ENCODE measurements around the gene PSMF1. TPM values are rescaled to one million over a fixed set of nuclear protein-coding genes. Genes with fewer than 3 reads are reported as not detected.

The PSMF1 gene
- total RNA-seq, 2 experiments from 2014 or later = 143 to 178 TPM

DNA sequence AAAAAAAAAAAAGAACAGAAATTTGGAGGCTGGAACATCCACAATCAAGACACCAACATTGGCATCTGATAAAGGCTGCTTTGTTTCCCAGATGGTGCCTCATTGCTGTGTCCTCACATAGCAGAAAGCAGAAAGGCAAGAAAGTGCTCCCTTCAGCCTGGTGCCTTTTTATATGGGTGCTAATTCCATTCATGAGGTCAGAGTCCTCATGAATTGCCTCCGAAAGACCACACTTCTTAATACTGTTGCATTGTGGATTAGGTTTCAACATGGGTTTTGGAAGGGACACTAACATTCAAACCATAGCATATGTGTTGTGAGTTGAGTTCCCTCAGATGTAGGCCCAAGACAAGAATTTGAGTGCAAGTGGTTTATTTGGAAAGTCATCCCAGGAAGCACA is 76.8 kb downstream of the PSMF1 start:
- Mint-ChIP-seq H3K4me3 (no peak overlapping the region), H3K27ac (no peak overlapping the region), H3K4me1 (peaks cover 3% of the 10 kb centered on the region), H3K36me3 (ENCODE audit: low read depth) (no peaks in the 10 kb centered on the region), H3K27me3 (peaks cover 3% of the 10 kb centered on the region), H3K9me3 (ENCODE audit: low read depth) (no peaks in the 10 kb centered on the region)
- POLR2A ChIA-PET = no interaction called here
- no peak for ATAC-seq
- DNase-seq = no peak
- CTCF ChIA-PET = no interaction called here
- intact Hi-C loops (cut with DNase I, micrococcal nuclease) = no loop called here

DNA sequence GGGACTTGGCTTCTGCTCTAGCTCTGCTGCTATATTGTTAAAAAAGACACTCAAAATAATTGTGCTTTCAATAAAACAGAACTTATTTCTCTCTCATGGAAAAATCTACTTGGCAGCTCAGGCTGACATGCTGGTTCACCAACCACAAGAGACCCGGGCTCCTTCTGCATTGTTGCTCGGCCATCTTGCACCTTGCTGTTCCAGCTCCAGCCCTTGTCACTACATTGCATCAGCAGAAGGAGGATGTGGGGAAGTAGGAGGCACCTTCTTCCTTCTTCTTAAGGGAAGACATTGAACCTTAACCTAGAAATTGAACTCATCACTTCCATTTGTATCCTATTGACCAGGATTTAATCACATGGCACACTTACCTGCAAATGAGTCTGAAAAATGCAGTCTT is 78.2 kb downstream of the PSMF1 start:
- H3K36me3 Mint-ChIP-seq (ENCODE audit: low read depth) = no peaks in the 10 kb centered on the region
- ATAC-seq (no peak), DNase-seq (no peak)
- ChIA-PET POLR2A (no interaction called here), CTCF (interaction anchor here (0.6 to 1.3 kb wide), 3 partner anchors 9 to 147 kb away, joined by 3 to 6 read pairs (median 4); no protein-coding TSS in a partner anchor)
- intact Hi-C loops (cut with DNase I, micrococcal nuclease) = no loop called here
- H3K4me3 Mint-ChIP-seq = no peak overlapping the region
- H3K4me1 Mint-ChIP-seq = peaks cover 3% of the 10 kb centered on the region
- H3K9me3 Mint-ChIP-seq (ENCODE audit: low read depth) = no peaks in the 10 kb centered on the region
- H3K27ac Mint-ChIP-seq = no peak overlapping the region
- H3K27me3 Mint-ChIP-seq = no peaks in the 10 kb centered on the region

DNA sequence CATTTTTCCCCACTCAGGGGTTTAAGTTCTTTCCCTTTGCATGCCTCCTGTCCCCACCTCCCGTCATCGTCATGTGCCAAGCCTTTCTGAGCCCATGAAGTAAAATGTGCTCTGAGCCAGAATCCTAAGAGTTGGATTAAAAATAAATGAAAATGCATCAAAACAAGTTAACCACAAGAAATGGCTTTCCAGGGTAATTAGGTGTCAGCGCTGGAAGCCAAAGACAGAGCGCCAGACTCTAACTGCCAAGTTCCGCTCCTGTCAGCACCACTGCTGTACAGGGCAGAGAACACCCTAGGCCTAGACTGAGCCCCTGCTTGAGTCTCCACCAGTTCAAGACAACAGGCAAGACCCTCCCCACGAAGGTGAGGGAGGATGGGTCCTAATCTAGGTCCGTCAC is 79.4 kb downstream of the PSMF1 start:
- no peak for DNase-seq
- H3K36me3 Mint-ChIP-seq (ENCODE audit: low read depth) = no peaks in the 10 kb centered on the region
- ChIA-PET POLR2A (no interaction called here), CTCF (no interaction called here)
- ATAC-seq = no peak
- H3K4me3 Mint-ChIP-seq = no peak overlapping the region
- H3K27ac Mint-ChIP-seq = no peak overlapping the region
- H3K9me3 Mint-ChIP-seq (ENCODE audit: low read depth) = no peaks in the 10 kb centered on the region
- peaks cover 3% of the 10 kb centered on the region for H3K4me1 Mint-ChIP-seq
- intact Hi-C loops (cut with DNase I, micrococcal nuclease) = no loop called here
- no peaks in the 10 kb centered on the region for H3K27me3 Mint-ChIP-seq

DNA sequence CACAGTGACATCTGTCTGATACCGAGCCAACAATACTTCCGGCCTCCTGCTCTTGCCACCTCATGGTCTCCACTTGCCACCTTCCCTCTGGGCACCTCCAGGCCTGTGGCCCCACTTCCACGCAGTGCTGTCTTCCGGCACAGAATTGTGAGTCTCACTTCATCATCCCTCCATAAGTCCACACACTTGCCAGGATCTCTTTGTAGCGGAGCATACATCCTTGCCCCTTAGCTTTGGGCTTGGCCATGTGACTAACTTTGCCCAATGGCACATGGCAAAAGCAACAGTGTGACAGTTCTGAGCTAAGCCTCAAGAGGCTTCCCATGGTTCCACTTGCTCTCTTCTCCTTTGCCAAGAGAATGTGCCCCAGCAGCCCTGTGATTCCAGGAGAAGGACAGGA is 80.3 kb downstream of the PSMF1 start:
- intact Hi-C loops (cut with DNase I, micrococcal nuclease) = no loop called here
- CTCF ChIA-PET = interaction anchor here (1.2 to 1.4 kb wide), 2 partner anchors 11 to 15 kb away, joined by 3 to 4 read pairs; no protein-coding TSS in a partner anchor
- H3K9me3 Mint-ChIP-seq (ENCODE audit: low read depth) = no peaks in the 10 kb centered on the region
- ATAC-seq (no peak), DNase-seq (no peak)
- H3K4me3 Mint-ChIP-seq = no peak overlapping the region
- POLR2A ChIA-PET = no interaction called here
- H3K4me1 Mint-ChIP-seq = peaks cover 3% of the 10 kb centered on the region
- H3K36me3 Mint-ChIP-seq (ENCODE audit: low read depth) = no peaks in the 10 kb centered on the region
- H3K27me3 Mint-ChIP-seq = no peaks in the 10 kb centered on the region
- H3K27ac Mint-ChIP-seq = no peak overlapping the region

GRCh38 chr20:1199212-1199873 is 80.9 kb downstream of the PSMF1 start:
- POLR2A ChIA-PET = interaction anchor here (0.6 kb wide), 1 partner anchor 49 kb away, joined by 3 read pairs; no protein-coding TSS in a partner anchor
- peaks cover 3% of the 10 kb centered on the region for H3K4me1 Mint-ChIP-seq
- H3K4me3 Mint-ChIP-seq = no peak overlapping the region
- intact Hi-C loops (cut with DNase I, micrococcal nuclease) = no loop called here
- H3K36me3 Mint-ChIP-seq (ENCODE audit: low read depth) = no peaks in the 10 kb centered on the region
- ATAC-seq = no peak
- H3K27me3 Mint-ChIP-seq = no peaks in the 10 kb centered on the region
- no peak for DNase-seq
- no peak overlapping the region for H3K27ac Mint-ChIP-seq
- CTCF ChIA-PET = interaction anchor here (1.2 to 1.4 kb wide), 2 partner anchors 12 to 14 kb away, joined by 3 to 4 read pairs; no protein-coding TSS in a partner anchor
- no peaks in the 10 kb centered on the region for H3K9me3 Mint-ChIP-seq (ENCODE audit: low read depth)

DNA sequence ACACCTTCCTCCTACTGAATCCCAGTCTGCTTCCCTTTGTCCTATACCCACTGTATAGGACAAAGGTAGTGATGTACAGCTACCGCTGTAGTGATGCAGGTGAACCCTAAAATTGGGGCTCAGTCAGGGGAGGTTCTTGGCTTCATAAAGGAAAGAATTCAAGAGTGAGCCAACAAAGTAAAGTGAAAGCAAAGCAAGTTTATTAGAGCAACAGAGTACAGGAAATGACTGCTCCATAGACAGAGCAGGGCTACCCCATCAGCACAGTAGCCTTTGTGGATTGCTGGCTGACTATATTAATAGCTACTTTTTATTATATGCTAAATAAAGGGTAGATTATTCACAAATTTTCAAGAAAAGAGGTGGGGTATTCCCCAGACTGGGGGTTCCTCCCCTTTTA is 81.6 kb downstream of the PSMF1 start:
- no peak for ATAC-seq

GRCh38 chr20:1202762-1203504 is 84.5 kb downstream of the PSMF1 start, which contains the start of gene C20orf202:
C20orf202 (plus strand) TSS chr20:1203454; CDS start chr20:1203586, 132 bp downstream.
- peaks cover 3% of the 10 kb centered on the region for H3K4me1 Mint-ChIP-seq
- no peak within 1 kb of the TSS for H3K4me3 Mint-ChIP-seq
- ChIA-PET CTCF (interaction anchor here (1.0 kb wide), 1 partner anchor 10 kb away, joined by 6 read pairs; no protein-coding TSS in a partner anchor), POLR2A (interaction anchor here (1.0 kb wide), 1 partner anchor 32 kb away, joined by 3 read pairs; no protein-coding TSS in a partner anchor)
- H3K27me3 Mint-ChIP-seq = no peaks in the 10 kb centered on the region
- no peak for DNase-seq
- no peak for ATAC-seq
- intact Hi-C loops (cut with DNase I, micrococcal nuclease) = no loop called here
- H3K9me3 Mint-ChIP-seq (ENCODE audit: low read depth) = no peaks in the 10 kb centered on the region
- no peak within 1 kb of the TSS for H3K27ac Mint-ChIP-seq
- H3K36me3 Mint-ChIP-seq (ENCODE audit: low read depth) = no peaks in the 10 kb centered on the region

More for the DNA sequence above, 81.6 kb downstream of the PSMF1 start:
- Mint-ChIP-seq H3K9me3 (ENCODE audit: low read depth) (no peaks in the 10 kb centered on the region), H3K27ac (no peak overlapping the region), H3K4me3 (no peak overlapping the region), H3K27me3 (no peaks in the 10 kb centered on the region), H3K36me3 (ENCODE audit: low read depth) (no peaks in the 10 kb centered on the region), H3K4me1 (peaks cover 3% of the 10 kb centered on the region)
- DNase-seq = no peak
- CTCF ChIA-PET = interaction anchor here (1.2 to 1.4 kb wide), 2 partner anchors 12 to 14 kb away, joined by 3 to 4 read pairs; no protein-coding TSS in a partner anchor
- POLR2A ChIA-PET = interaction anchor here (0.6 kb wide), 1 partner anchor 49 kb away, joined by 3 read pairs; no protein-coding TSS in a partner anchor
- intact Hi-C loops (cut with DNase I, micrococcal nuclease) = no loop called here

DNA sequence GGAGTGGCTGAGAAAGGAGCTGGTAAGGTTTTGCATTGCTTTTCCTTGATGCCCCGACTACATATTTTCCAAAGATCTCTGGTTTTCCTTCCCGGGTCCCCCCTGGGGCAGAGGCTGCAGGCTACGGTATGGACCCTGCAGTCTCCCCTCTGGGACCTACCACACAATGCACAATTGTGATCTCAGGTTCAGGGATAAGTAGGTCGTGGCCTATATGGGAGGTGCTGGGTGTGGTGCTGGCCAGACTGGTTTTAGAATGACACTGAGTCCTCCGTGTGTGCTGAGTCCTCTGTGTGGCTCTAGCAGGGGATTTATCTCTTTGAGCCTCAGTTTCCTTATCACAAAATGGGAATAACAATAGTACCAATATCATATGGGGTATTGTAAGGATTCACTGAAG is 85.2 kb downstream of the PSMF1 start:
- H3K27ac Mint-ChIP-seq = no peak overlapping the region
- no peaks in the 10 kb centered on the region for H3K9me3 Mint-ChIP-seq (ENCODE audit: low read depth)
- H3K4me3 Mint-ChIP-seq = no peak overlapping the region
- ChIA-PET CTCF (interaction anchor here (1.0 kb wide), 1 partner anchor 9 kb away, joined by 6 read pairs; no protein-coding TSS in a partner anchor), POLR2A (interaction anchor here (1.0 kb wide), 1 partner anchor 32 kb away, joined by 3 read pairs; no protein-coding TSS in a partner anchor)
- intact Hi-C loops (cut with DNase I, micrococcal nuclease) = no loop called here
- DNase-seq = no peak
- H3K36me3 Mint-ChIP-seq (ENCODE audit: low read depth) = no peaks in the 10 kb centered on the region
- no peak for ATAC-seq
- peaks cover 3% of the 10 kb centered on the region for H3K4me1 Mint-ChIP-seq
- H3K27me3 Mint-ChIP-seq = no peaks in the 10 kb centered on the region

DNA sequence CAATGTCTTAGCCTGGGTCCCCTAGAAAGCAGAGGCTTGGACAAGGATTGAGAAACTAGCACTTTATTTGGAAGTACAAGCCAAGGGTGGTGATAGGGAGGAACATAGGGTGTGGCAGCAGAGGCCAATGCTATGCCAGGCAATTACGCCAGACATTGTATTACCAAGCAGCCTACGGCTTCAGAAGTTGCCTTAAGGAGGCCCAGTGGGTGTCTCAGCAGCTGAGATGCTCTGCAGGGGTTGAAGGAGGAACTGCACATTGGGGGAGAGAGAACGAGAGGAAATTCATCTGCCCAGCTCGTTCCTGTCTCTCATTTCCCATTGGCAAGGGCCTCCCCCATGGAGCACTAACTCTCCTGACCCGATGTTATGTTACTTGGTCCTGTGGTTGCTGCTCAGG is 85.7 kb downstream of the PSMF1 start:
- ATAC-seq (no peak), DNase-seq (no peak)
- Mint-ChIP-seq H3K36me3 (ENCODE audit: low read depth) (no peaks in the 10 kb centered on the region), H3K9me3 (ENCODE audit: low read depth) (no peaks in the 10 kb centered on the region), H3K27ac (no peak overlapping the region), H3K27me3 (no peaks in the 10 kb centered on the region), H3K4me1 (peaks cover 3% of the 10 kb centered on the region), H3K4me3 (no peak overlapping the region)
- CTCF ChIA-PET = no interaction called here
- intact Hi-C loops (cut with DNase I, micrococcal nuclease) = no loop called here
- POLR2A ChIA-PET = no interaction called here

- Mint-ChIP-seq H3K27me3 (no peaks in the 10 kb centered on the region), H3K27ac (no peak overlapping the region), H3K36me3 (ENCODE audit: low read depth) (no peaks in the 10 kb centered on the region), H3K9me3 (ENCODE audit: low read depth) (no peaks in the 10 kb centered on the region), H3K4me3 (no peak overlapping the region), H3K4me1 (peaks cover 3% of the 10 kb centered on the region)
- ChIA-PET CTCF (interaction anchor here (1.2 kb wide), 1 partner anchor 10 kb away, joined by 4 read pairs; no protein-coding TSS in a partner anchor), POLR2A (no interaction called here)
- intact Hi-C loops (cut with DNase I, micrococcal nuclease) = no loop called here
- no peak for DNase-seq
- ATAC-seq = no peak
Measured at GRCh38 chr20:1204576-1204975, 86.2 kb downstream of the PSMF1 start.

GRCh38 chr20:1205802-1206201 is 87.4 kb downstream of the PSMF1 start:
- no peaks in the 10 kb centered on the region for H3K4me1 Mint-ChIP-seq
- ATAC-seq (no peak), DNase-seq (no peak)
- no peaks in the 10 kb centered on the region for H3K36me3 Mint-ChIP-seq (ENCODE audit: low read depth)
- no peaks in the 10 kb centered on the region for H3K27me3 Mint-ChIP-seq
- H3K4me3 Mint-ChIP-seq = no peak overlapping the region
- CTCF ChIA-PET = interaction anchor here (0.6 to 1.2 kb wide), 2 partner anchors 9 to 87 kb away, joined by 3 to 4 read pairs; no protein-coding TSS in a partner anchor
- intact Hi-C loops (cut with DNase I, micrococcal nuclease) = no loop called here
- no peak overlapping the region for H3K27ac Mint-ChIP-seq
- H3K9me3 Mint-ChIP-seq (ENCODE audit: low read depth) = no peaks in the 10 kb centered on the region
- POLR2A ChIA-PET = interaction anchor here (0.6 kb wide), 1 partner anchor 103 kb away, joined by 3 read pairs; no protein-coding TSS in a partner anchor

Measured in activated CD4-positive, alpha-beta T cell treated with anti-CD3 and anti-CD28 coated beads for 36 hours (primary cell).